ENCODE measurements around the gene BRD1.
"Not testable (repeated sequence)": the region's sequence is repeated elsewhere in the genome, so short reads cannot be mapped to it uniquely, and the experiment has no call there.

The BRD1 gene

GRCh38 chr22:49767355-49768062 is 60.2 kb downstream of the BRD1 start:
- no peak for DNase-seq

GRCh38 chr22:49765951-49766350 is 61.7 kb downstream of the BRD1 start:
- no peak for DNase-seq

GRCh38 chr22:49765091-49765771 is 62.4 kb downstream of the BRD1 start:
- no peak for DNase-seq

- DNase-seq: no peak
Measured at GRCh38 chr22:49764127-49764581, 63.5 kb downstream of the BRD1 start.

GRCh38 chr22:49763696-49764095 is 64.0 kb downstream of the BRD1 start:
- no peak for DNase-seq

- no peak for DNase-seq
Measured at GRCh38 chr22:49763138-49763537, 64.5 kb downstream of the BRD1 start.

GRCh38 chr22:49762571-49762970 is 65.1 kb downstream of the BRD1 start:
- not testable (repeated sequence) for DNase-seq

GRCh38 chr22:49761836-49762235 is 65.8 kb downstream of the BRD1 start:
- no peak for DNase-seq

GRCh38 chr22:49760630-49761571 is 66.8 kb downstream of the BRD1 start:
- no peak for DNase-seq

GRCh38 chr22:49760280-49760629 is 67.4 kb downstream of the BRD1 start:
- no peak for DNase-seq

- DNase-seq: no peak
Measured at GRCh38 chr22:49756676-49757075, 71.0 kb downstream of the BRD1 start.

- DNase-seq: no peak
Measured at GRCh38 chr22:49756201-49756600, 71.5 kb downstream of the BRD1 start.

- DNase-seq: no peak
Measured at GRCh38 chr22:49755631-49756001, 72.1 kb downstream of the BRD1 start.

GRCh38 chr22:49754696-49755630 is 72.7 kb downstream of the BRD1 start:
- DNase-seq: no peak

- DNase-seq: no peak
Measured at GRCh38 chr22:49753961-49754695, 73.5 kb downstream of the BRD1 start.

GRCh38 chr22:49753276-49753890 is 74.3 kb downstream of the BRD1 start:
- DNase-seq: no peak

- no peak for DNase-seq
Measured at GRCh38 chr22:49752598-49753091, 75.0 kb downstream of the BRD1 start.

GRCh38 chr22:49751966-49752597 is 75.6 kb downstream of the BRD1 start:
- DNase-seq: no peak

GRCh38 chr22:49751318-49751965 is 76.2 kb downstream of the BRD1 start:
- DNase-seq: no peak

All from effector CD4-positive, alpha-beta T cell (primary cell).